Kidney (tissue), 14 donors: ENCODE results near the gene TIMM50. TPM values are rescaled to one million over a fixed set of nuclear protein-coding genes. Genes with fewer than 3 reads are reported as not detected.

Experiments used
- DNase-seq, 5 donors: peaks; one replicate each; pipeline ENCODE4 v3.0.0-alpha.2; 2013 to 2020
- FAIRE-seq: peaks from 2 replicates; lab custom pipeline; 2012; peaks lifted over from hg19 to GRCh38; lab: Jason Lieb, UNC
- H3K27ac ChIP-seq, 2 donors: one replicate each; pipeline ENCODE4 v1.7.0; 2013; ENCODE audit warnings: low read depth in 2 of 2, low read length in 2 of 2, inconsistent platforms in 1 of 2
- H3K27me3 ChIP-seq: one replicate; pipeline ENCODE4 v1.7.1; 2013; ENCODE audit warnings: low read length, inconsistent platforms; ENCODE audit not compliant: control insufficient read depth, insufficient read depth
- H3K36me3 ChIP-seq, 3 donors: one replicate each; pipeline versions ENCODE4 v1.7.0 to v1.7.1; 2013; ENCODE audit warnings: low read length in 3 of 3, control low read depth in 1 of 3, inconsistent platforms in 1 of 3; ENCODE audit not compliant: insufficient read depth in 3 of 3, control insufficient read depth in 2 of 3
- H3K4me1 ChIP-seq, 3 donors: one replicate each; pipeline versions ENCODE4 v1.7.0 to v1.7.1; 2013; ENCODE audit warnings: low read length in 3 of 3, inconsistent platforms in 1 of 3, low read depth in 1 of 3; ENCODE audit not compliant: control insufficient read depth in 2 of 3, insufficient read depth in 2 of 3
- H3K4me3 ChIP-seq, 3 donors: one replicate each; pipeline versions ENCODE4 v1.7.0 to v1.8.1; 2013; ENCODE audit warnings: low read length in 3 of 3, control low read depth in 1 of 3, inconsistent platforms in 1 of 3
- H3K9ac ChIP-seq, 3 donors: one replicate each; pipeline versions ENCODE4 v1.7.0 to v1.7.1; 2013; ENCODE audit warnings: low read length in 3 of 3, control low read depth in 1 of 3, inconsistent platforms in 1 of 3
- H3K9me3 ChIP-seq, 3 donors: one replicate each; pipeline versions ENCODE4 v1.7.0 to v1.7.1; 2013; ENCODE audit warnings: low read length in 3 of 3, control low read depth in 1 of 3, inconsistent platforms in 1 of 3; ENCODE audit not compliant: control insufficient read depth in 2 of 3, insufficient read depth in 1 of 3
- CTCF ChIP-seq: IDR thresholded peaks from 3 replicates; pipeline ENCODE4 v1.5.1; 2012; ENCODE audit warnings: mild to moderate bottlenecking, moderate library complexity, borderline replicate concordance; ENCODE audit not compliant: insufficient read depth; ENCODE audit errors: extremely low read depth
- intact Hi-C: fragments of 100-400 bp; cut with DNase I; formaldehyde crosslinking; loops from one replicate; pipeline ENCODE4 v1.11.1; 2022
- polyA plus RNA-seq: library from polyadenylated mRNA; stranded (reverse); fragments of 350-450 nt; fragmentation: Illumina TruSeq; extraction: RNeasy Lipid Tissue Mini Kit (QIAGEN cat#74804); gene quantifications from one replicate; pipeline ENCODE4 v1.2.3, GENCODE V29; 2014; ENCODE audit warnings: low read depth, low replicate concordance; ENCODE audit not compliant: insufficient read depth
- total RNA-seq: library from RNA; stranded (reverse); fragmentation: NEBNext Ultra II Directional; extraction: Animal tissue kit (Norgen Biotek cat#: 25700); gene quantifications from one replicate; pipeline ENCODE4 v1.2.1, GENCODE V29; 2021
- donor health status: control.
- donor health status: control.
- donor health status: control.
- donor health status: control.
- donor health status: control.
- donor health status: DM: yes; HTN: yes; CAD: no.
- donor health status: Normal renal cell carcinoma (clear cell type).

TIMM50 gene
- total and polyA plus RNA-seq, 2 donors from 2014 or later: 52.4 to 74.4 TPM

GRCh38 chr19:39539165-39539517, 58.5 kb downstream of the TIMM50 start:
- H3K9ac ChIP-seq: peak overlapping the region; percentile 83 to 96 (median 88)
- no peaks in the 10 kb centered on the region for H3K9me3 ChIP-seq
- DNase-seq (peak in 2 of 5 donors; percentile 53 to 69), FAIRE-seq (no peak)
- H3K4me1 ChIP-seq: peaks cover 0 to 4% (median 3%) of the 10 kb centered on the region in 3 donors
- H3K36me3 ChIP-seq: no peaks in the 10 kb centered on the region
- intact Hi-C loops: loop anchor here (10.0 kb wide), 1 partner anchor 64 kb away; no protein-coding TSS in a partner anchor
- TF ChIP-seq CTCF: no peak
- peak overlapping the region; percentile 88 to 92 (median 92) for H3K4me3 ChIP-seq
- no peaks in the 10 kb centered on the region for H3K27me3 ChIP-seq
- H3K27ac ChIP-seq: peak overlapping the region; percentile 53 to 90

GRCh38 chr19:39539518-39540332, 59.1 kb downstream of the TIMM50 start, which contains the start of gene EID2:
Gene EID2, minus strand, starts transcription at chr19:39540161. Its CDS starts 82 bp downstream, at chr19:39540079.
- peak within 1 kb of the TSS; percentile 83 to 96 (median 88) for H3K9ac ChIP-seq
- peak within 1 kb of the TSS; percentile 88 to 92 (median 92) for H3K4me3 ChIP-seq
- peaks cover 0 to 4% (median 3%) of the 10 kb centered on the region in 3 donors for H3K4me1 ChIP-seq
- peak; percentile 85 for TF ChIP-seq CTCF
- no peaks in the 10 kb centered on the region for H3K36me3 ChIP-seq
- no peaks in the 10 kb centered on the region for H3K27me3 ChIP-seq
- intact Hi-C loops: loop anchor here (10.0 kb wide), 1 partner anchor 65 kb away; no protein-coding TSS in a partner anchor
- H3K9me3 ChIP-seq: no peaks in the 10 kb centered on the region
- DNase-seq (peak; percentile 95 to 98 (median 97)), FAIRE-seq (no peak)
- H3K27ac ChIP-seq: peak within 1 kb of the TSS; percentile 90 to 93

DNA sequence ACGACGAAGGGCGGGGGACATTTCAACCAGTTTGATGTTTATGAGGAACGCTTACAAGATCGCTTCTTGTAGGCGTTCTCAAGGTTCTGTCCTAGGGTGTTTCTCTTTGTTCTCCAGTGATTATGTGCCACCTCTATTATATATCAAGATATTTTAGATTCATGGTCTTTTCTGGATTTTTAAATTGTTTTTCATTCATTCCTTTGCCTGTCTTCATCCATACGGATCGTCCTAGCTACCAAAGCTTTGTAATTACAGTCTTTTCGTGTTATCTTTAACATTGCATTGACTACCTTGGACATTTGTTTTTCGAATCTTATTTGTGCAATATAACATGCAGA, 59.7 kb downstream of the TIMM50 start:
- TF ChIP-seq CTCF: no peak
- Histone ChIP-seq H3K4me1 (peaks cover 0 to 4% (median 3%) of the 10 kb centered on the region in 3 donors), H3K4me3 (no peak overlapping the region), H3K9me3 (no peaks in the 10 kb centered on the region), H3K27ac (no peak overlapping the region), H3K9ac (no peak overlapping the region), H3K36me3 (no peaks in the 10 kb centered on the region), H3K27me3 (no peaks in the 10 kb centered on the region)
- FAIRE-seq: no peak
- intact Hi-C loops: no loop called here
- DNase-seq: no peak

Other genes starting within 250 kb of the TIMM50 start
- not detected for gene IFNL3, start 235.8 kb upstream of the TIMM50 start, total RNA-seq
- gene IFNL3, start 235.8 kb upstream of the TIMM50 start, polyA plus RNA-seq: not detected
- not detected for gene IFNL4, start 232.0 kb upstream of the TIMM50 start, total RNA-seq
- not detected for gene IFNL4, start 232.0 kb upstream of the TIMM50 start, polyA plus RNA-seq
- not detected for gene IFNL2, start 212.4 kb upstream of the TIMM50 start, total RNA-seq
- not detected for gene IFNL2, start 212.4 kb upstream of the TIMM50 start, polyA plus RNA-seq
- not detected for gene IFNL1, start 184.4 kb upstream of the TIMM50 start, total RNA-seq
- not detected for gene IFNL1, start 184.4 kb upstream of the TIMM50 start, polyA plus RNA-seq
- 1.2 TPM for gene LRFN1, start 160.0 kb upstream of the TIMM50 start, total RNA-seq
- 0.80 TPM for gene LRFN1, start 160.0 kb upstream of the TIMM50 start, polyA plus RNA-seq
- gene GMFG, start 144.8 kb upstream of the TIMM50 start, total RNA-seq: 60.7 TPM
- 52.4 TPM for gene GMFG, start 144.8 kb upstream of the TIMM50 start, polyA plus RNA-seq
- gene SAMD4B, start 138.4 kb upstream of the TIMM50 start, total RNA-seq: 100 TPM
- 92.9 TPM for gene SAMD4B, start 138.4 kb upstream of the TIMM50 start, polyA plus RNA-seq
- 37.1 TPM for gene PAF1, start 89.7 kb upstream of the TIMM50 start, total RNA-seq
- gene PAF1, start 89.7 kb upstream of the TIMM50 start, polyA plus RNA-seq: 54.0 TPM
- 50.4 TPM for gene MED29, start 89.5 kb upstream of the TIMM50 start, total RNA-seq
- gene MED29, start 89.5 kb upstream of the TIMM50 start, polyA plus RNA-seq: 32.4 TPM
- gene ZFP36, start 74.0 kb upstream of the TIMM50 start, total RNA-seq: 132 TPM
- gene ZFP36, start 74.0 kb upstream of the TIMM50 start, polyA plus RNA-seq: 87.9 TPM
- gene PLEKHG2, start 68.2 kb upstream of the TIMM50 start, total RNA-seq: 29.7 TPM
- 8.5 TPM for gene PLEKHG2, start 68.2 kb upstream of the TIMM50 start, polyA plus RNA-seq
- gene RPS16, start 44.9 kb upstream of the TIMM50 start, total RNA-seq: 1,461 TPM
- gene RPS16, start 44.9 kb upstream of the TIMM50 start, polyA plus RNA-seq: 1,965 TPM
- gene SUPT5H, start 35.3 kb upstream of the TIMM50 start, total RNA-seq: 123 TPM
- 106 TPM for gene SUPT5H, start 35.3 kb upstream of the TIMM50 start, polyA plus RNA-seq
- gene DLL3, start 18.1 kb downstream of the TIMM50 start, total RNA-seq: 0.13 TPM
- gene DLL3, start 18.1 kb downstream of the TIMM50 start, polyA plus RNA-seq: 0.17 TPM
- gene SELENOV, start 34.3 kb downstream of the TIMM50 start, total RNA-seq: not detected
- not detected for gene SELENOV, start 34.3 kb downstream of the TIMM50 start, polyA plus RNA-seq
- gene EID2B, start 52.0 kb downstream of the TIMM50 start, total RNA-seq: 3.3 TPM
- gene EID2B, start 52.0 kb downstream of the TIMM50 start, polyA plus RNA-seq: 4.6 TPM
- gene EID2, start 59.3 kb downstream of the TIMM50 start, total RNA-seq: 12.0 TPM
- 17.0 TPM for gene EID2, start 59.3 kb downstream of the TIMM50 start, polyA plus RNA-seq
- gene LGALS13, start 121.7 kb downstream of the TIMM50 start, total RNA-seq: not detected
- gene LGALS13, start 121.7 kb downstream of the TIMM50 start, polyA plus RNA-seq: not detected
- not detected for gene LGALS16, start 175.1 kb downstream of the TIMM50 start, total RNA-seq
- not detected for gene LGALS16, start 175.1 kb downstream of the TIMM50 start, polyA plus RNA-seq
- gene LGALS14, start 223.6 kb downstream of the TIMM50 start, total RNA-seq: not detected
- gene LGALS14, start 223.6 kb downstream of the TIMM50 start, polyA plus RNA-seq: not detected